Lower lobe of right lung (tissue), 2 donors: ENCODE measurements around the gene TPI1. TPM values are rescaled to one million over a fixed set of nuclear protein-coding genes. Genes with fewer than 3 reads are reported as not detected.

Experiments
- ATAC-seq, 2 donors: fragments of 200-7000 bp; cut with Tn5 transposase; one replicate each; pipeline ENCODE4 v1.9.1; 2020 to 2022; ENCODE audit warnings: mild to moderate bottlenecking in 2 of 2, moderate library complexity in 2 of 2
- DNase-seq: peaks from one replicate; pipeline ENCODE4 v3.0.0-alpha.2; 2020
- H3K27ac ChIP-seq: fragments of 200-600 bp; one replicate; pipeline ENCODE4 v1.8.0; 2022
- H3K27me3 ChIP-seq: fragments of 200-600 bp; one replicate; pipeline ENCODE4 v1.8.0; 2022; ENCODE audit warnings: low read depth
- H3K36me3 ChIP-seq: fragments of 200-600 bp; one replicate; pipeline ENCODE4 v1.8.0; 2022; ENCODE audit warnings: mild to moderate bottlenecking
- H3K4me1 ChIP-seq: fragments of 200-600 bp; one replicate; pipeline ENCODE4 v1.8.0; 2022
- H3K4me3 ChIP-seq: fragments of 200-600 bp; one replicate; pipeline ENCODE4 v1.8.0; 2022; ENCODE audit warnings: mild to moderate bottlenecking
- H3K9me3 ChIP-seq: fragments of 200-600 bp; one replicate; pipeline ENCODE4 v1.8.0; 2022
- intact Hi-C: fragments of 100-400 bp; cut with DNase I; formaldehyde crosslinking; loops from one replicate; pipeline ENCODE4 v1.11.0; 2022
- total RNA-seq: library from RNA; stranded (reverse); fragmentation: NEBNext Ultra II Directional; extraction: Animal tissue kit (Norgen Biotek cat#: 25700); gene quantifications from one replicate; pipeline ENCODE4 v1.2.1, GENCODE V29; 2021
- TF ChIP-seq, protein P1 (sequence below): fragments of 200-600 bp; IDR thresholded peaks from one replicate; pipeline ENCODE4 v1.8.0; 2022; ENCODE audit warnings: antibody characterized with exemption, mild to moderate bottlenecking
- donor health status: DM: no; HTN: yes; CAD: no; lungs with severe emphysema.

Gene TPI1
- total RNA-seq, 1 donor from 2014 or later, result 278 TPM

DNA sequence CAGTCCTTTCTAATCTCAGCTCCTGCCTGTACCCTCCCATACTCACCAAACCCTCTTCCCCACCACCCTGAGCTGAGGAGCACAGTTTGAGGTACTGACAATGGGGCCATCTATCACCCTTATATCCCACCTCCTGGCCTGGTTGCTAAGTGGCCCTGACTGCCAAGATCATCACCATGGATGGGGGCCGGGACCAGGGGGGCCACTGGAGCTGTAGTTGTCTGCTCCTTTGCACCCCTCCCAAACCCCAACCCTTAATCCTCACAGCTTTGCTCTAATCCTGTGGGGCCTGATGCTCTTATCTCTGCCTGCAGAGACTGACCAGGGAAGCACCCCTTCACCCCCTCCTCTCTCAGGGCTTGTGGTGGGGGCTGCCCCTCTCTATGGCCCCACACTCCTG is 27.0 kb upstream of the TPI1 start:
- Histone ChIP-seq H3K4me1 (no peaks in the 10 kb centered on the region), H3K36me3 (peaks cover 13% of the 10 kb centered on the region), H3K9me3 (no peaks in the 10 kb centered on the region), H3K27ac (no peak overlapping the region), H3K4me3 (no peak overlapping the region), H3K27me3 (no peaks in the 10 kb centered on the region)
- ATAC-seq, result no peak
- DNase-seq, result no peak
- intact Hi-C loops, result no loop called here
- TF ChIP-seq, protein P1, sequence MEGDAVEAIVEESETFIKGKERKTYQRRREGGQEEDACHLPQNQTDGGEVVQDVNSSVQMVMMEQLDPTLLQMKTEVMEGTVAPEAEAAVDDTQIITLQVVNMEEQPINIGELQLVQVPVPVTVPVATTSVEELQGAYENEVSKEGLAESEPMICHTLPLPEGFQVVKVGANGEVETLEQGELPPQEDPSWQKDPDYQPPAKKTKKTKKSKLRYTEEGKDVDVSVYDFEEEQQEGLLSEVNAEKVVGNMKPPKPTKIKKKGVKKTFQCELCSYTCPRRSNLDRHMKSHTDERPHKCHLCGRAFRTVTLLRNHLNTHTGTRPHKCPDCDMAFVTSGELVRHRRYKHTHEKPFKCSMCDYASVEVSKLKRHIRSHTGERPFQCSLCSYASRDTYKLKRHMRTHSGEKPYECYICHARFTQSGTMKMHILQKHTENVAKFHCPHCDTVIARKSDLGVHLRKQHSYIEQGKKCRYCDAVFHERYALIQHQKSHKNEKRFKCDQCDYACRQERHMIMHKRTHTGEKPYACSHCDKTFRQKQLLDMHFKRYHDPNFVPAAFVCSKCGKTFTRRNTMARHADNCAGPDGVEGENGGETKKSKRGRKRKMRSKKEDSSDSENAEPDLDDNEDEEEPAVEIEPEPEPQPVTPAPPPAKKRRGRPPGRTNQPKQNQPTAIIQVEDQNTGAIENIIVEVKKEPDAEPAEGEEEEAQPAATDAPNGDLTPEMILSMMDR, result no peak

DNA sequence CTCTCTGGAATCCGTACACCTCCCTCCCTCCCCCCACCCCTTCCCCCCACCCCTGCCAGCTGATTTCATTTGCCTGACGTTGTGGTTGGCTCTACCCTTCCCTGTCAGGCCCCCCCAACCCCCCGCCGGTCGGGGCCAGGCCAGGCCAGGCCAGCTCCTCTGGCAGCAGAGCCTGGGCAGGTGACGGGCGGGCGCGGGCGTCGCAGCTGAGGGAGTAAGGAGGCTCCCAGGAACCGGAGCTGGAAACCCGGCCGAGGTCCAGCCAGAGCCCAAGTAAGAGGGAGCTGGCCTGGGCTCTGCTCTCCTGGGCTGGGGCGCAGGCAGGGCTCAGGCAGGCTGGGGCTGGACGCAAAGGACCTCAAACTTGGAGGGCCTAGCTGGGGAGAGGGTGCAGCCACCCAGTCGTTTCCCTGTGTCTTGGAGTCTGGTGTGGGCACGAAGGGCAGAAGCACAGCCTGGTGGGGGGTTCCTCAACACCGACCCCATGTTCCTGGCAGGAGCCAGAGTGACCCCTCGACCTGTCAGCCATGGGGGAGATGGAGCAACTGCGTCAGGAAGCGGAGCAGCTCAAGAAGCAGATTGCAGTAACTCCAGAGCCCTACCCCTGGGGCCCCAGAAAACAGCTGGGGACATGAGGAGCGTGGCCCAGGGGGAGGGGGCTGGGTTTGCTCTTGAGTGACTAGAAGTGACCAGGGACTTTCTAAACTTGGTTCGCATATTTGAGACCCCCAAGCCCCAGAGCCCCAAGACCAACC is 26.4 kb upstream of the TPI1 start, which contains the start of gene GNB3:
Gene GNB3 (plus strand): TSS at position 165 of the 755 bp plus-strand sequence. CDS start 363 bp downstream, at position 528.
- peaks cover 13% of the 10 kb centered on the region for H3K36me3 ChIP-seq
- no peak within 1 kb of the TSS for H3K27ac ChIP-seq
- ATAC-seq (no peak), DNase-seq (no peak)
- no peaks in the 10 kb centered on the region for H3K9me3 ChIP-seq
- no peaks in the 10 kb centered on the region for H3K27me3 ChIP-seq
- intact Hi-C loops, result no loop called here
- H3K4me3 ChIP-seq, result no peak within 1 kb of the TSS
- TF ChIP-seq, protein P1, result no peak
- H3K4me1 ChIP-seq, result no peaks in the 10 kb centered on the region

DNA sequence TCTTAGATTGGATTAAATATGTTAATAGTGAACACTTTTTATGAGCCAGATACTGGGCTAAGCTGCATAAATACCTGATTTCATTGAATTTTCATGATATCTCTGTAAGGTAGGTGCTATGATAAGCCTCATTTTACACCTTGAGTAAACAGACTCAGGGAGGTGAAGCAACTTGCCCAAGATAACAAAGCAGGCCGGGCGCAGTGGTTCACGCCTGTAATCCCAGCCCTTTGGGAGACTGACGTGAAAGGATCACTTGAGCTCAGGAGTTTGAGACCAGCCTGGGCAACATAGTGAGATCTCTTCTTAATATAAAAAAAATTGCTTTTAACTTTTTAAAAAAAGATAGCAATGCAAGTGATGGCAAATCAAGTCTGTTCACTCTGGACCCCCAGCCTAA is 25.3 kb upstream of the TPI1 start:
- TF ChIP-seq, protein P1, result no peak

DNA sequence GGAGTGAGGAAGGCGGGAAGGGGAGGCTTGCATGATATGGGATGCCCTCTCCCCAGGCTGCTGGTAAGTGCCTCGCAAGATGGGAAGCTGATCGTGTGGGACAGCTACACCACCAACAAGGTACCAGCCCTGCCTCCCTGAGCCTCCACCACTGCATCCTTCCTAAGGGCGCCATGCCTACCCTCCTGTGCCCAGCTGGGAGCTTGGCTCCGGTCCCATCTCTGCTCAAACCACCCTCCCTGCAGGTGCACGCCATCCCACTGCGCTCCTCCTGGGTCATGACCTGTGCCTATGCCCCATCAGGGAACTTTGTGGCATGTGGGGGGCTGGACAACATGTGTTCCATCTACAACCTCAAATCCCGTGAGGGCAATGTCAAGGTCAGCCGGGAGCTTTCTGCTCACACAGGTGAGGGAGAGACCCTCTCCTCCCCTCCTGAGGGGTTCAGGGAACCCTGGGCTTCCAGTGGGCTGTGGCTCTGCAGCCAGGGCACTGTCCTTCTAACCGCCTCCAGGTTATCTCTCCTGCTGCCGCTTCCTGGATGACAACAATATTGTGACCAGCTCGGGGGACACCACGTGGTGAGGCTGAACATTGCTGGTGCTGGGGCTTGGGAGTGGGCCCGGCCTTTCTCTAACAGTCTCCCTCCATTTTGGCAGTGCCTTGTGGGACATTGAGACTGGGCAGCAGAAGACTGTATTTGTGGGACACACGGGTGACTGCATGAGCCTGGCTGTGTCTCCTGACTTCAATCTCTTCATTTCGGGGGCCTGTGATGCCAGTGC is 24.0 kb upstream of the TPI1 start:
- Histone ChIP-seq H3K27me3 (no peaks in the 10 kb centered on the region), H3K36me3 (peaks cover 9% of the 10 kb centered on the region), H3K4me3 (no peak overlapping the region), H3K9me3 (no peaks in the 10 kb centered on the region), H3K4me1 (no peaks in the 10 kb centered on the region), H3K27ac (no peak overlapping the region)
- TF ChIP-seq, protein P1, result no peak
- no peak for ATAC-seq
- intact Hi-C loops, result no loop called here
- DNase-seq, result no peak

More for the DNA sequence above, 25.3 kb upstream of the TPI1 start:
- Histone ChIP-seq H3K4me1 (no peaks in the 10 kb centered on the region), H3K27ac (no peak overlapping the region), H3K9me3 (no peaks in the 10 kb centered on the region), H3K36me3 (peaks cover 13% of the 10 kb centered on the region), H3K27me3 (no peaks in the 10 kb centered on the region), H3K4me3 (no peak overlapping the region)
- DNase-seq (no peak), ATAC-seq (no peak)
- intact Hi-C loops, result no loop called here

DNA sequence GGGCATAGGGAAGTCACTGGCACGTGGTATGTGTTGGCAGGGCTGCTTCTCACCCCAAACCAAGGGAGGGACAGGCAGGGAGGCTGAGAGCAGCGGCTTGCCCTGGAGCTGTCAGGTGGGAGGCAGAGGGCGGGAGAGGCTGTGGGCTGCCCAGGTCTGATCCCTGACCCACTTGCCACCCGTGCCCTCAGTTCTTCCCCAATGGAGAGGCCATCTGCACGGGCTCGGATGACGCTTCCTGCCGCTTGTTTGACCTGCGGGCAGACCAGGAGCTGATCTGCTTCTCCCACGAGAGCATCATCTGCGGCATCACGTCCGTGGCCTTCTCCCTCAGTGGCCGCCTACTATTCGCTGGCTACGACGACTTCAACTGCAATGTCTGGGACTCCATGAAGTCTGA is 21.9 kb upstream of the TPI1 start:
- Histone ChIP-seq H3K9me3 (no peaks in the 10 kb centered on the region), H3K27me3 (no peaks in the 10 kb centered on the region), H3K4me3 (no peak overlapping the region), H3K27ac (no peak overlapping the region), H3K4me1 (no peaks in the 10 kb centered on the region), H3K36me3 (peaks cover 9% of the 10 kb centered on the region)
- DNase-seq (no peak), ATAC-seq (no peak)
- TF ChIP-seq, protein P1, result no peak
- intact Hi-C loops, result no loop called here
